DOHH2 (cell line): ENCODE measurements around the gene TMEM123.

Experiments used
- H3F3A ChIP-seq: fragments of 200-600 bp; sonication (generic), shearing (Covaris generic); 2 replicates; pipeline ENCODE4 v1.6.0; 2016; ENCODE audit warnings: antibody characterized with exemption, mild to moderate bottlenecking; ENCODE audit not compliant: control insufficient read depth, insufficient read depth
- H3K27ac ChIP-seq: fragments of 200-600 bp; sonication (generic); 2 replicates; pipeline ENCODE4 v1.5.1; 2014; ENCODE audit warnings: low read depth, mild to moderate bottlenecking, low read length, moderate library complexity
- H3K27me3 ChIP-seq: fragments of 200-600 bp; sonication (generic); 2 replicates; pipeline ENCODE4 v1.6.1; 2014; ENCODE audit warnings: mild to moderate bottlenecking, low read length, mixed read lengths; ENCODE audit not compliant: control insufficient read depth
- H3K36me3 ChIP-seq: fragments of 200-600 bp; sonication (generic); 2 replicates; pipeline ENCODE4 v1.6.1; 2014; ENCODE audit warnings: mild to moderate bottlenecking, low read length, moderate library complexity, mixed read lengths; ENCODE audit not compliant: control insufficient read depth
- H3K4me1 ChIP-seq: fragments of 200-600 bp; sonication (generic); 2 replicates; pipeline ENCODE4 v1.6.1; 2014; ENCODE audit warnings: mild to moderate bottlenecking, low read length, mixed read lengths; ENCODE audit not compliant: control insufficient read depth
- H3K4me2 ChIP-seq: fragments of 200-600 bp; sonication (generic); 2 replicates; pipeline ENCODE4 v1.6.0; 2014; ENCODE audit warnings: mild to moderate bottlenecking, low read length, moderate library complexity
- H3K4me3 ChIP-seq: fragments of 200-600 bp; sonication (generic); 2 replicates; pipeline ENCODE4 v1.5.1; 2014; ENCODE audit warnings: mild to moderate bottlenecking, low read length, mixed read lengths
- H3K79me2 ChIP-seq: fragments of 200-600 bp; sonication (generic); 2 replicates; pipeline ENCODE4 v1.6.1; 2014; ENCODE audit warnings: mild to moderate bottlenecking, low read length, mixed read lengths; ENCODE audit not compliant: control insufficient read depth
- H3K9me2 ChIP-seq: fragments of 200-600 bp; sonication (generic); replicated peaks from 2 replicates; pipeline ENCODE4 v1.6.1; 2014; ENCODE audit warnings: mild to moderate bottlenecking, low read length, mixed read lengths; ENCODE audit not compliant: control insufficient read depth
- H3K9me3 ChIP-seq: fragments of 200-600 bp; sonication (generic); 2 replicates; pipeline ENCODE4 v1.6.1; 2014; ENCODE audit warnings: antibody characterized with exemption, low read length, mixed read lengths; ENCODE audit not compliant: control insufficient read depth, insufficient read depth
- H4K20me1 ChIP-seq: fragments of 200-600 bp; sonication (generic); 2 replicates; pipeline ENCODE4 v1.6.0; 2014; ENCODE audit warnings: low read depth, mild to moderate bottlenecking, antibody characterized with exemption, low read length, moderate library complexity; ENCODE audit not compliant: control insufficient read depth, insufficient read depth
- CTCF ChIP-seq: fragments of 200-600 bp; sonication (generic); IDR thresholded peaks from one replicate; pipeline ENCODE4 v1.5.1; 2014; ENCODE audit warnings: antibody characterized with exemption, mild to moderate bottlenecking, low read depth, low read length; ENCODE audit not compliant: poor library complexity, severe bottlenecking
- EZH2phosphoT487 ChIP-seq: fragments of 200-600 bp; sonication (generic); IDR thresholded peaks from 2 replicates; pipeline ENCODE4 v1.6.1; 2017; ENCODE audit warnings: borderline replicate concordance, mild to moderate bottlenecking, antibody characterized with exemption, low read length, moderate library complexity, mixed read lengths

Gene TMEM123

GRCh38 chr11:102398297-102398696, 54.3 kb downstream of the TMEM123 start:
- no peak for TF ChIP-seq CTCF
- TF ChIP-seq EZH2phosphoT487: no peak
- Histone ChIP-seq H3K9me2 (no peaks in the 10 kb centered on the region), H3K4me3 (no peak overlapping the region), H3K79me2 (peaks cover 6% of the 10 kb centered on the region), H3K4me1 (no peaks in the 10 kb centered on the region), H3K4me2 (no peak overlapping the region), H3K27me3 (no peaks in the 10 kb centered on the region), H3K36me3 (peaks cover 88% of the 10 kb centered on the region), H3K9me3 (no peaks in the 10 kb centered on the region), H3K27ac (no peak overlapping the region), H4K20me1 (no peaks in the 10 kb centered on the region), H3F3A (peaks cover 8% of the 10 kb centered on the region; the same call in 1 of the 2 replicates)

- H3K9me3 ChIP-seq: no peaks in the 10 kb centered on the region
- H4K20me1 ChIP-seq: no peaks in the 10 kb centered on the region
- H3F3A ChIP-seq: peaks cover 16% of the 10 kb centered on the region; the same call in 1 of the 2 replicates
- H3K4me1 ChIP-seq: no peaks in the 10 kb centered on the region
- no peaks in the 10 kb centered on the region for H3K27me3 ChIP-seq
- TF ChIP-seq EZH2phosphoT487 (no peak), CTCF (no peak)
- no peak overlapping the region for H3K27ac ChIP-seq
- H3K4me3 ChIP-seq: no peak overlapping the region
- H3K79me2 ChIP-seq: no peaks in the 10 kb centered on the region
- H3K4me2 ChIP-seq: no peak overlapping the region
- no peaks in the 10 kb centered on the region for H3K9me2 ChIP-seq
- H3K36me3 ChIP-seq: peaks cover 81% of the 10 kb centered on the region
Measured at GRCh38 chr11:102396708-102397563, 55.6 kb downstream of the TMEM123 start.

GRCh38 chr11:102395720-102396393, 56.7 kb downstream of the TMEM123 start:
- no peak overlapping the region for H3K4me2 ChIP-seq
- H3K9me2 ChIP-seq: no peaks in the 10 kb centered on the region
- H3K4me3 ChIP-seq: no peak overlapping the region
- peaks cover 70% of the 10 kb centered on the region for H3K36me3 ChIP-seq
- H3K4me1 ChIP-seq: no peaks in the 10 kb centered on the region
- no peaks in the 10 kb centered on the region for H3K27me3 ChIP-seq
- H3K79me2 ChIP-seq: no peaks in the 10 kb centered on the region
- no peaks in the 10 kb centered on the region for H3K9me3 ChIP-seq
- no peaks in the 10 kb centered on the region for H4K20me1 ChIP-seq
- TF ChIP-seq CTCF (no peak), EZH2phosphoT487 (no peak)
- no peak overlapping the region for H3K27ac ChIP-seq
- H3F3A ChIP-seq: peaks cover 16% of the 10 kb centered on the region; the same call in 1 of the 2 replicates
